ENCODE results near the gene CLMP. TPM values are rescaled to one million over a fixed set of nuclear protein-coding genes. Genes with fewer than 3 reads are reported as not detected.
"Not testable (repeated sequence)": the region's sequence is repeated elsewhere in the genome, so short reads cannot be mapped to it uniquely, and the experiment has no call there.

CLMP gene
- total and polyA plus RNA-seq, 8 donors = 0.46 to 5.5 (median 1.0) TPM

DNA sequence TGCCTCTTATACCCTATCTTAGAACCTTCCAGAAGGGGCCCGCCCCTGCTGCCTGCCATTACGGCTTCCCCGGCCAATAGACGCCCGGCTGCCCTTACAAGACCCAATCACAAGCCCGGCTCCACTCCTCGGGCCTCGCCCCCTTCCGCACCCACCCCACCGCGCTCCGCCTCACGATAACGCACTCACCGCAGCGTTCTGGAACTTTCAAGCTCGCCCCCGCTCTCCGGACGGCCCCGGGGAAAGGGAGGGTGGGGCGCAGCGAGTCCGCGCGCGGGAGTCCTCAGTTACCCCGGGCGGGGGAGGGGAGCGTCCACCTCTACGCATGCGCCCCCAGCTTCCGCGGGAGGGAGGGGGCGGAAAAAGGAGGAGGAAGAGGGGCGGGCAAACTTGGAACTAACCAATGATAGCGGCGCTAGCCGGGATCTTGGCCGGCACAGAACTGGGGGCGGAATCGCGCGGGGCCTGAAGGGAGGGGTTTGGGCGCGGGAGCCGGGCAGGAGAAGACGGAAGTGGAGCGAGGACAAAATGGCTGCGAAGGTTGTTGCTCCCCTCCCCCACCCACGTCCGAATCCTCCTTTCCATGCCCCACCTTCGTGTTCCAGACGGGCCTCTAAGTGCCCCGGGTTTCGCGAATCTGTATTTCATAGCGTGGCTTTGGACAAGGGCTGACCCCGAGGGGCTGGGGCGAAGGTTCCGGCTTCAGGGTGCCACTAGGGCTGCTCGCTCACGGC lies 132.7 kb downstream of the CLMP start:
- Histone ChIP-seq H3K4me3 (peak overlapping the region; percentile 73 to 89 (median 84)), H3K27ac (peak overlapping the region; percentile 99 to 100 (median 100)), H3K9me3 (no peaks in the 10 kb centered on the region), H3K27me3 (no peaks in the 10 kb centered on the region), H3K36me3 (peaks cover 15 to 28% (median 25%) of the 10 kb centered on the region in 3 donors), H3K4me1 (peaks cover 16 to 32% (median 31%) of the 10 kb centered on the region in 3 donors)
- peak; percentile 97 to 100 (median 98) for DNase-seq
- peak; percentile 43 for FAIRE-seq
- TF ChIP-seq, protein P1, sequence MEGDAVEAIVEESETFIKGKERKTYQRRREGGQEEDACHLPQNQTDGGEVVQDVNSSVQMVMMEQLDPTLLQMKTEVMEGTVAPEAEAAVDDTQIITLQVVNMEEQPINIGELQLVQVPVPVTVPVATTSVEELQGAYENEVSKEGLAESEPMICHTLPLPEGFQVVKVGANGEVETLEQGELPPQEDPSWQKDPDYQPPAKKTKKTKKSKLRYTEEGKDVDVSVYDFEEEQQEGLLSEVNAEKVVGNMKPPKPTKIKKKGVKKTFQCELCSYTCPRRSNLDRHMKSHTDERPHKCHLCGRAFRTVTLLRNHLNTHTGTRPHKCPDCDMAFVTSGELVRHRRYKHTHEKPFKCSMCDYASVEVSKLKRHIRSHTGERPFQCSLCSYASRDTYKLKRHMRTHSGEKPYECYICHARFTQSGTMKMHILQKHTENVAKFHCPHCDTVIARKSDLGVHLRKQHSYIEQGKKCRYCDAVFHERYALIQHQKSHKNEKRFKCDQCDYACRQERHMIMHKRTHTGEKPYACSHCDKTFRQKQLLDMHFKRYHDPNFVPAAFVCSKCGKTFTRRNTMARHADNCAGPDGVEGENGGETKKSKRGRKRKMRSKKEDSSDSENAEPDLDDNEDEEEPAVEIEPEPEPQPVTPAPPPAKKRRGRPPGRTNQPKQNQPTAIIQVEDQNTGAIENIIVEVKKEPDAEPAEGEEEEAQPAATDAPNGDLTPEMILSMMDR (IDR thresholded peaks at IDR 0.05) = no peak
- 0% methylated on average over 56 to 63 of the region's 63 CpGs for WGBS, 2 donors
- peak; percentile 84 to 92 (median 89) for ATAC-seq
- intact Hi-C loops (cut with DNase I) = no loop called here

DNA sequence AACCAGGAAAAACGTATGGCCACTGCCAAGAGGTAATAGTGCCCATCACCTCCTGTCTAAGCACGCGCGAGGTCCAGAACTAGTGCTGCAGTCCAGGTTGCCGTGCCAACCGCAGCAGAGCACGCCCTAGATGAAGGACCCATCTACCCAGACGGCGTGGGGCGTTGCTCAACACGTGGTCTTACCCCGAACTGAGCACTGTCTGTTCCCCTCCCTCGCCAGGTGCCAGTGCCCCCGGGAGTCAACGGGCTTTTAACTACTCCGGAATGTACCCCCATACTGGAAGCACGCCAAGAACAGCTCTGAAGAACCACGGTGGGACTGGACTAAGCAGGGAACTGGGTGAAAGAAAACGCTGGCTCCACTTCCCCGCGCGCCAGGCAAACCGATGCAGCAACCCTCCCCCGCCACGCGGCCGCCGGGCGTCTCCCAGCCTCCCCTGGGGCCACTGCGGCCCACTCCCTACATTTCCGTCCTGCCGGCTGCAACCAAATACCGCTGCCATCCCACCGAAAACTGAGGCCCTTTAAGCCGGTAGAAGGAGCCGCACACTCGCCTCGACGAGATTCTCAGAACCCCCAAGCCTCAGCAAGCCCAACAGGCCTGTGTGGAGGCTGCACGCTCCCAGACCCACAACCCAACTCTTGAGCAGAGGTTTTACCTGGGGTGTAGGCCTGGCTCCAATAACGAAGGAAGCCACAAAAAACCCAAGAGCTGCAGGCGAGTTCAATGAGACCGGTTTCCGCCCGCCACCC lies 133.5 kb downstream of the CLMP start, which contains the start of gene HSPA8:
TSS of gene HSPA8 (minus strand) at position 734 of the 755 bp plus-strand sequence. CDS start 812 bp downstream, outside the sequence.
- intact Hi-C loops (cut with DNase I) = no loop called here
- TF ChIP-seq, protein P1 (IDR thresholded peaks at IDR 0.05) = no peak

DNA sequence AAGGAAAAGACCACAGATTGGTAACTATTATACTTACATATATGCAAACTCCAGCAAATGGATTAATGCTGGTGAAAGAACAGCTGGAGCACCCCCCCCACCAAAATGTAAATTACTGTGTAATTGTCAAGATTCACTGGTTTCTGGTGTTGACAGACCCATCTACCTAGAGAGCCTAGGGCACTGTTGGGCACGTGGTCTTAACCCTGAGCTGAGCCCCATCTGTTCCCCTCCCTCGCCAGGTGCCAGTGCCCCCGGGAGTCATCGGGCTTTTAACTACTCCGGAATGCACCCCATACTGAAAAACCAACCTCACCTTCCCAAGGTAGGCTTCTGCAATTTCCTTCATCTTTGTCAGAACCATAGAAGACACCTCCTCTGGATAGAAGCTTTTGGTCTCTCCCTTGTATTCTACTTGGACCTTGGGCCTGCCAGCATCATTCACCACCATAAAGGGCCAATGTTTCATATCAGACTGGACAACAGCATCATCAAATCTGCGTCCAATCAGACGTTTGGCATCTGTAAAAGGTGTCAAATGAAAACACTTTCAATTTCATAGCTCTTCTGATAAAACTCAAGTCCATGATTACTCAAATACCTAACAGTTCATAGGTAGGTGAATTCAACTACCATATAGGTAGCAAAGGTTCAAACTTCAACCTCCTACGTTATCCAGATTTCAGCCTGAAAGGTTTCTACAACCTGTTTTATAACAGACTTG lies 134.6 kb downstream of the CLMP start:
- no peaks in the 10 kb centered on the region for H3K27me3 ChIP-seq
- 0 to 2% methylated on average over 8 of the region's 8 CpGs for WGBS, 2 donors
- peak overlapping the region in 2 of 4 donors; percentile 100 for H3K27ac ChIP-seq
- TF ChIP-seq, protein P1 (IDR thresholded peaks at IDR 0.05) = no peak
- no peaks in the 10 kb centered on the region for H3K9me3 ChIP-seq
- H3K36me3 ChIP-seq = peaks cover 24 to 45% (median 25%) of the 10 kb centered on the region in 3 donors
- no peak for DNase-seq
- H3K4me1 ChIP-seq = peaks cover 23 to 44% (median 35%) of the 10 kb centered on the region in 3 donors
- FAIRE-seq = no peak
- peak overlapping the region; percentile 58 to 89 (median 76) for H3K4me3 ChIP-seq
- intact Hi-C loops (cut with DNase I) = no loop called here
- no peak for ATAC-seq

More for the DNA sequence above, 133.5 kb downstream of the CLMP start, which contains the start of gene HSPA8:
- Histone ChIP-seq H3K9me3 (no peaks in the 10 kb centered on the region), H3K27me3 (no peaks in the 10 kb centered on the region), H3K27ac (peak within 1 kb of the TSS; percentile 99 to 100 (median 100)), H3K4me3 (peak within 1 kb of the TSS; percentile 73 to 89 (median 84)), H3K4me1 (peaks cover 19 to 38% (median 35%) of the 10 kb centered on the region in 3 donors), H3K36me3 (peaks cover 22 to 36% (median 25%) of the 10 kb centered on the region in 3 donors)
- DNase-seq = peak; percentile 58 to 90 (median 76)
- FAIRE-seq = no peak
- WGBS, 2 donors = 1% methylated on average over 45 of the region's 45 CpGs
- peak; percentile 16 to 41 (median 34) for ATAC-seq

DNA sequence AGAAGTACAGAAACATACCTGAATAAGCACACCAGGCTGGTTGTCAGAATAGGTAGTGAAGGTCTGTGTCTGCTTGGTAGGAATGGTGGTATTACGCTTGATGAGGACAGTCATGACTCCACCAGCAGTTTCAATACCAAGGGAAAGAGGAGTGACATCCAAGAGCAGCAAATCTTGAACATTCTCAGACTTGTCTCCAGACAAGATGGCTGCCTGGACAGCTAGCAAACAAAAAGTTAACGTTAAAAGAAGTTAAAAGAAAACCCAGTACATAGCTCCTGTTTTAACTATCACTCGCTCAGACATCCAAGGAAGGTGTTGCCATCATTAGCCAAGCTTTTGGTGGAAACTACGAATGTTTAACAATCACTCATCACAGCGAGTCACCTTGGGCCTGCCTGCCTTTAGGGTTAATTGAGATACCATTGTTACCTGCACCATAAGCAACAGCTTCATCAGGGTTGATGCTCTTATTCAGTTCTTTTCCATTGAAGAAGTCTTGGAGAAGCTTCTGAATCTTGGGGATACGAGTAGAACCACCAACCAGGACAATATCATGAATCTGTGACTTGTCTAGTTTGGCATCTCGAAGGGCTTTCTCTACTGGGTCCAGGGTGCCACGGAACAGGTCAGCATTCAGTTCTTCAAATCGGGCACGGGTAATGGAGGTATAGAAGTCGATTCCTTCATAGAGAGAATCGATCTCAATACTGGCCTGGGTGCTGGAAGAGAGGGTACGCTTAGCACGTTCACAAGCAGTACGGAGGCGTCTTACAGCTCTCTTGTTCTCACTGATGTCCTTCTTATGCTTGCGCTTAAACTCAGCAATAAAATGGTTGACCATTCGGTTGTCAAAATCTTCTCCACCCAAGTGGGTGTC lies 135.8 kb downstream of the CLMP start:
- Histone ChIP-seq H3K36me3 (peaks cover 24 to 45% (median 25%) of the 10 kb centered on the region in 3 donors), H3K4me3 (peak overlapping the region; percentile 58 to 89 (median 76)), H3K4me1 (peaks cover 20 to 37% (median 31%) of the 10 kb centered on the region in 3 donors)
- 15 to 25% methylated on average over 18 of the region's 18 CpGs for WGBS, 2 donors
- intact Hi-C loops (cut with DNase I); H3K9me3 ChIP-seq; FAIRE-seq; H3K27ac ChIP-seq; H3K27me3 ChIP-seq; DNase-seq; ATAC-seq: not testable (repeated sequence)
